ENCODE measurements around the gene ATG101. TPM values are rescaled to one million over a fixed set of nuclear protein-coding genes. Genes with fewer than 3 reads are reported as not detected.

Gene ATG101
- total and polyA plus RNA-seq, 4 experiments from 2014 or later: 22.2 to 27.1 (median 25.7) TPM

GRCh38 chr12:52053536-52054209 lies 16.1 kb upstream of the ATG101 start:
- no peak overlapping the region for H3K4me3 ChIP-seq (ENCODE audit: low read length in 2 of 2)
- H3K36me3 ChIP-seq (ENCODE audit: insufficient read depth, low read length): no peaks in the 10 kb centered on the region
- no peak overlapping the region for H3K4me3 Mint-ChIP-seq
- peaks cover 0 to 7% of the 10 kb centered on the region in 2 donors for H3K36me3 Mint-ChIP-seq
- peaks cover 17 to 45% (median 29%) of the 10 kb centered on the region in 4 donors for H3K4me1 Mint-ChIP-seq
- H3K9me3 Mint-ChIP-seq: peaks cover 0 to 2% (median 0%) of the 10 kb centered on the region in 8 donors
- DNase-seq: no peak
- CTCF ChIA-PET (ENCODE audit: partially characterized antibody): interaction anchor here (3.5 kb wide), 1 partner anchor 28 kb away, joined by 21 read pairs; no protein-coding TSS in a partner anchor
- H3K9me3 ChIP-seq (ENCODE audit: control insufficient read depth in 1 of 2, low read length in 2 of 2): no peaks in the 10 kb centered on the region
- peak overlapping the region in 6 of 7 donors; percentile 92 to 100 (median 98) for H3K27ac Mint-ChIP-seq
- peaks cover 31% of the 10 kb centered on the region for H3K4me1 ChIP-seq (ENCODE audit: insufficient read depth, low read length)
- no peaks in the 10 kb centered on the region for H3K27me3 ChIP-seq (ENCODE audit: insufficient read depth, low read length)
- POLR2A ChIA-PET (ENCODE audit: partially characterized antibody): no interaction called here
- H3K27ac ChIP-seq (ENCODE audit: low read depth, low read length): peak overlapping the region; percentile 95
- no peaks in the 10 kb centered on the region for H3K27me3 Mint-ChIP-seq
- intact Hi-C loops (cut with micrococcal nuclease): no loop called here

- peaks cover 15 to 41% (median 27%) of the 10 kb centered on the region in 4 donors for H3K4me1 Mint-ChIP-seq
- Histone ChIP-seq H3K4me3 (ENCODE audit: low read length in 2 of 2) (no peak overlapping the region), H3K27ac (ENCODE audit: low read depth, low read length) (no peak overlapping the region), H3K36me3 (ENCODE audit: insufficient read depth, low read length) (no peaks in the 10 kb centered on the region), H3K27me3 (ENCODE audit: insufficient read depth, low read length) (no peaks in the 10 kb centered on the region), H3K4me1 (ENCODE audit: insufficient read depth, low read length) (peaks cover 31% of the 10 kb centered on the region), H3K9me3 (ENCODE audit: control insufficient read depth in 1 of 2, low read length in 2 of 2) (no peaks in the 10 kb centered on the region)
- peak overlapping the region in 4 of 7 donors; percentile 37 to 98 (median 53) for H3K27ac Mint-ChIP-seq
- H3K27me3 Mint-ChIP-seq: no peaks in the 10 kb centered on the region
- peaks cover 0 to 7% of the 10 kb centered on the region in 2 donors for H3K36me3 Mint-ChIP-seq
- H3K4me3 Mint-ChIP-seq: peak overlapping the region in 1 of 8 donors; percentile 7
- CTCF ChIA-PET (ENCODE audit: partially characterized antibody): interaction anchor here (3.5 kb wide), 1 partner anchor 29 kb away, joined by 21 read pairs; no protein-coding TSS in a partner anchor
- DNase-seq: no peak
- intact Hi-C loops (cut with micrococcal nuclease): no loop called here
- POLR2A ChIA-PET (ENCODE audit: partially characterized antibody): no interaction called here
- peaks cover 0 to 2% (median 0%) of the 10 kb centered on the region in 8 donors for H3K9me3 Mint-ChIP-seq
Observed at GRCh38 chr12:52054231-52054832, 15.4 kb upstream of the ATG101 start.

- Mint-ChIP-seq H3K4me1 (peaks cover 10 to 33% (median 21%) of the 10 kb centered on the region in 4 donors), H3K36me3 (peaks cover 0 to 7% of the 10 kb centered on the region in 2 donors), H3K4me3 (no peak overlapping the region), H3K9me3 (peaks cover 0 to 2% (median 0%) of the 10 kb centered on the region in 8 donors), H3K27ac (peak overlapping the region in 2 of 7 donors; percentile 15 to 98), H3K27me3 (no peaks in the 10 kb centered on the region)
- intact Hi-C loops (cut with micrococcal nuclease): no loop called here
- Histone ChIP-seq H3K4me1 (ENCODE audit: insufficient read depth, low read length) (peaks cover 26% of the 10 kb centered on the region), H3K4me3 (ENCODE audit: low read length in 2 of 2) (no peak overlapping the region), H3K9me3 (ENCODE audit: control insufficient read depth in 1 of 2, low read length in 2 of 2) (no peaks in the 10 kb centered on the region), H3K36me3 (ENCODE audit: insufficient read depth, low read length) (no peaks in the 10 kb centered on the region), H3K27me3 (ENCODE audit: insufficient read depth, low read length) (no peaks in the 10 kb centered on the region), H3K27ac (ENCODE audit: low read depth, low read length) (no peak overlapping the region)
- ChIA-PET CTCF (ENCODE audit: partially characterized antibody) (interaction anchor here (3.5 kb wide), 1 partner anchor 30 kb away, joined by 21 read pairs; no protein-coding TSS in a partner anchor), POLR2A (ENCODE audit: partially characterized antibody) (no interaction called here)
- no peak for DNase-seq
Observed at GRCh38 chr12:52054833-52055730, 14.7 kb upstream of the ATG101 start.

- Histone ChIP-seq H3K27me3 (ENCODE audit: insufficient read depth, low read length) (no peaks in the 10 kb centered on the region), H3K27ac (ENCODE audit: low read depth, low read length) (no peak overlapping the region), H3K9me3 (ENCODE audit: control insufficient read depth in 1 of 2, low read length in 2 of 2) (no peaks in the 10 kb centered on the region), H3K4me1 (ENCODE audit: insufficient read depth, low read length) (peaks cover 18% of the 10 kb centered on the region), H3K36me3 (ENCODE audit: insufficient read depth, low read length) (no peaks in the 10 kb centered on the region), H3K4me3 (ENCODE audit: low read length in 2 of 2) (no peak overlapping the region)
- intact Hi-C loops (cut with micrococcal nuclease): no loop called here
- H3K27ac Mint-ChIP-seq: peak overlapping the region in 3 of 7 donors; percentile 32 to 84 (median 36)
- ChIA-PET CTCF (ENCODE audit: partially characterized antibody) (interaction anchor here (1.0 to 3.5 kb wide), 3 partner anchors 24 to 31 kb away, joined by 3 to 21 read pairs (median 8); no protein-coding TSS in a partner anchor), POLR2A (ENCODE audit: partially characterized antibody) (no interaction called here)
- H3K36me3 Mint-ChIP-seq: peaks cover 0 to 7% of the 10 kb centered on the region in 2 donors
- peaks cover 0 to 2% (median 0%) of the 10 kb centered on the region in 8 donors for H3K9me3 Mint-ChIP-seq
- H3K27me3 Mint-ChIP-seq: no peaks in the 10 kb centered on the region
- no peak for DNase-seq
- peaks cover 10 to 26% (median 15%) of the 10 kb centered on the region in 4 donors for H3K4me1 Mint-ChIP-seq
- H3K4me3 Mint-ChIP-seq: no peak overlapping the region
Observed at GRCh38 chr12:52055731-52056711, 13.8 kb upstream of the ATG101 start.

- DNase-seq: peak in 1 of 5 donors; percentile 28
- CTCF ChIA-PET (ENCODE audit: partially characterized antibody): interaction anchor here (1.1 to 1.8 kb wide), 2 partner anchors 11 to 32 kb away, joined by 6 to 8 read pairs; no protein-coding TSS in a partner anchor
- POLR2A ChIA-PET (ENCODE audit: partially characterized antibody): interaction anchor here (1.4 kb wide), 1 partner anchor 32 kb away, joined by 3 read pairs; no protein-coding TSS in a partner anchor
- Mint-ChIP-seq H3K27ac (peak overlapping the region in 4 of 7 donors; percentile 23 to 86 (median 62)), H3K27me3 (no peaks in the 10 kb centered on the region), H3K4me1 (peaks cover 4 to 16% (median 8%) of the 10 kb centered on the region in 4 donors), H3K9me3 (no peaks in the 10 kb centered on the region), H3K36me3 (peaks cover 0 to 1% of the 10 kb centered on the region in 2 donors), H3K4me3 (no peak overlapping the region)
- H3K9me3 ChIP-seq (ENCODE audit: control insufficient read depth in 1 of 2, low read length in 2 of 2): no peaks in the 10 kb centered on the region
- H3K27me3 ChIP-seq (ENCODE audit: insufficient read depth, low read length): no peaks in the 10 kb centered on the region
- H3K4me1 ChIP-seq (ENCODE audit: insufficient read depth, low read length): peaks cover 11% of the 10 kb centered on the region
- H3K4me3 ChIP-seq (ENCODE audit: low read length in 2 of 2): no peak overlapping the region
- intact Hi-C loops (cut with micrococcal nuclease): no loop called here
- no peaks in the 10 kb centered on the region for H3K36me3 ChIP-seq (ENCODE audit: insufficient read depth, low read length)
- no peak overlapping the region for H3K27ac ChIP-seq (ENCODE audit: low read depth, low read length)
Observed at GRCh38 chr12:52056801-52057637, 12.8 kb upstream of the ATG101 start.

Measured in CD4-positive, alpha-beta memory T cell (primary cell).